ENCODE results near the gene OXNAD1.
"Not testable (repeated sequence)": the region's sequence is repeated elsewhere in the genome, so short reads cannot be mapped to it uniquely, and the experiment has no call there.

OXNAD1 gene

GRCh38 chr3:16304061-16305010 is 39.3 kb downstream of the OXNAD1 start:
- DNase-seq (ENCODE audit: low read depth in 2 of 2), result no peak

DNA sequence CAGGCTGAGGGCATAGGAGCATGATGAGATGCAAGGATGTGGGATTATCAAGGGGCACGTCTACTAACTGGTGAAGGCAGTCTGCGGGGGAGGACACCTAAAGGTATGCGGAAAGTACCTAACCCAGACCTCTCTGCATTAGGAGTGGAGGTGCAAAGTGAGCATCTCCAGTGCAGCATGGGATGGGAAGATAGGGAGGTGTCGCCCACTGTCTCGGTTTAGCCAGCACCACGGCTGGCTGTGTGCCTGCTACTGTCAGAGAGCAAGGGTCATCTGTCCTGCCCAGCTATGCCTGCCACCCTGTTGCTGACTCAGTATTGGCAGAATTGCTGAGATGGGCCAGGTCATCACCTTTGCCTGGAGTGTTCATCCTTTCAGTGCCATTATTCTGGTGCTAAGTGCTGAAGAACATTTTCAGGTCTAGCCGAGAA is 40.1 kb downstream of the OXNAD1 start:
- no peak for DNase-seq (ENCODE audit: low read depth in 2 of 2)

DNA sequence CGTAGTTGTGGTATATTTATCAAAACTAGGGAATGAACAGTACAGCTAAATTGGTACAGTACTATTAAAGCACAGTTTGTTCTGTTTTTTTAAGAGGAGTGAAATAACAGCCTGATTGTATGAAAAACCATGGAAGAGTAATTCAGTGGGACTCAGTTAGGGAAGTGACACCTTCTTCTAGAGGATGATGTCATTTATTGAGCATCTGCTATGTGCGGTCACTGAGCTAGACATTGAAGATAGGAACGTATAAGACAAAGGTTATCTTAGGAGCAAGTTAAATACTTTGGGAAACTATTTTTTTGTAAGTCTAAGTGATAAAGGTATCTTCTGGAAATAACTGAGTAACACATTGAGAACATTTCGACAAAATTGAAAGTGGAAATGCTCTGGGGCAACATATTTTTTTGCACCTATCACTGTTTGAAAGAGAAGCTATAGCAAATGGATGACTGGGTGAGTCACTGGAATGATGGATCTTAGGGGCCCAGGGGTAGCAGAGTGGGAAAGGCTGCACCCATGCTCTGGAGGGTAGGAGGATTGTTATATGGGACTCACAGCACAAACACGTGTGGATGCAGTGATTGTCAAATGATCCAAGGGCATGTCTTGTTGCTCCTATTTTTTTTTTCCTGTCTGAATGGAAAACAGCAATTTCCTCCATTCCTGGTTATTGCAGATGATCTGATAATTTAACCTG is 43.0 kb downstream of the OXNAD1 start:
- DNase-seq (ENCODE audit: low read depth in 2 of 2), result no peak

DNA sequence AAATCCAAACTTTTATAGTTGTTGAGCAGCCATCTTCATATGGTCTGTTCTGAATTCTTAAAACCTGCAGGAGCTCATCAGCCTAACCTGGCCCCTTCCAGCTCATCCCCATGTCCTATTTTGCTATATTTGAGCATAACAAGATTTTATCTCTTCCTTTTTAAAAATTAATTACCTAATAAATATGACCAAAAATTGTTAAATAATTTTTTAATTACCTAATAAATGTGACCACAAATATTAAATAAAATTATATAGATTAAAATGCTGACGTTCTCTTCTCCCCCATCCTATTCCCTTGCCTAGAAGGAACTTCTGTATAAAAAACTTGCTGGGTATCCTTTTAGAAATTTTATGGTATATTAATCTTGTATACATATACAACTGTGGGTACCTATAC is 43.7 kb downstream of the OXNAD1 start:
- no peak for DNase-seq (ENCODE audit: low read depth in 2 of 2)

DNA sequence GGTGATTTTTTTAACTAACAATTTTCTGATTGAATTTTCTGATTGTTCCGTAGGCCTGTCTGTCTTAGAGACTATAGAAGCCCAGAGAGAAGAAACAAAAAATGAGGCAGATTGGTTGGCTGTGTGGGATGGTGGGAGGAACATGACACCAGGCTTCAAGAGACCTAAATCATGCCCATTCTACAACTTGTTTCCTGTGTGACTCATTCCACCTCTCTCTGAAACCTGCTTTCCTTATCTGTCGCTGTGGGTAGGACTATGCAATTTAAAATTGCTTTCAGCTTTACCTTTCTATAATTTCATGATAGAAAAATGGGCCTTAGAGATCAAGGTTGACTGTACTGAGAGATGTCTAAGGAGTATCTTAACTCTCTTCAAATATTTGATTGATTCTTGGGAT is 44.5 kb downstream of the OXNAD1 start:
- DNase-seq (ENCODE audit: low read depth in 2 of 2), result no peak

DNA sequence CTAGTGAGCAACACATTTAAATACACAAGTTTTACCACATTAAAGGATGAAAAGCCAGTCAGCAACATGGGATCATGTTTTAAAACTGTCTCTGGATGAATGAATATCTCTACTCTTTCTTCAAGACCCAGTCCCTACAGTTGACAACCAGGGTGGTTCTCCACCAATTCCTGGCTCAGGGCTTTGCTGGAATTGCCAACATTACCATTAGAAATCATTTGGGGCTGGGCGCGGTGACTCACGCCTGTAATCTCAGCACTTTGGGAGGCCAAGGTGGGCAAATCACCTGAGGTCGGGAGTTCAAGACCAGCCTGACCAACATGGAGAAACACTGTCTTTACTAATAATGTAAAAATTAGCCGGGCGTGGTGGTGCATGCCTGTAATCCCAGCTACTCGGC is 45.5 kb downstream of the OXNAD1 start:
- not testable (repeated sequence) for DNase-seq (ENCODE audit: low read depth in 2 of 2)

DNA sequence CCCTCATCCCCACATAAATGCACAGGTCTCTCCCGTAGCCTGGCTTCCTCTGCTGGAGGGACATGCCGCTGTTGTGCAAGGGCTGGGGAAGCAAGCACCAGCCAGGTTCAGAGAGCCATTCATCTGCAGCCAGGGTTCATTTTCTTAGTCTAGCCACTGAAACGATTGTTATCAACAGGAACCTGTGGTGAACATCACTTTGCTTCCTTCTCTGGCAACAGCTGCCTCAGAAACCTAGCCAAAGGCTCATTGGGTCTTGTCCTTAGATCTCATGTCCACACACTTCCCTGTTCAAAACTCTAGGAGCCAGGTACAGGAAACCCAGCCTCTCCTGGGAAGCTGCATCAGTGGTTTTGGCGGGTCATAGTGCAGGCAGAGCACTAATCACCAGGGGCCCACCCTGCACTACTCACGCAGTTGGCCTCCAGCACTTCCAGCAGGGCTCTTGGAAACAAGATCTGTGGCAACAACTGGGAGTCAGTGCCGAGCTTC is 47.0 kb downstream of the OXNAD1 start:
- DNase-seq (ENCODE audit: low read depth in 2 of 2), result no peak

DNA sequence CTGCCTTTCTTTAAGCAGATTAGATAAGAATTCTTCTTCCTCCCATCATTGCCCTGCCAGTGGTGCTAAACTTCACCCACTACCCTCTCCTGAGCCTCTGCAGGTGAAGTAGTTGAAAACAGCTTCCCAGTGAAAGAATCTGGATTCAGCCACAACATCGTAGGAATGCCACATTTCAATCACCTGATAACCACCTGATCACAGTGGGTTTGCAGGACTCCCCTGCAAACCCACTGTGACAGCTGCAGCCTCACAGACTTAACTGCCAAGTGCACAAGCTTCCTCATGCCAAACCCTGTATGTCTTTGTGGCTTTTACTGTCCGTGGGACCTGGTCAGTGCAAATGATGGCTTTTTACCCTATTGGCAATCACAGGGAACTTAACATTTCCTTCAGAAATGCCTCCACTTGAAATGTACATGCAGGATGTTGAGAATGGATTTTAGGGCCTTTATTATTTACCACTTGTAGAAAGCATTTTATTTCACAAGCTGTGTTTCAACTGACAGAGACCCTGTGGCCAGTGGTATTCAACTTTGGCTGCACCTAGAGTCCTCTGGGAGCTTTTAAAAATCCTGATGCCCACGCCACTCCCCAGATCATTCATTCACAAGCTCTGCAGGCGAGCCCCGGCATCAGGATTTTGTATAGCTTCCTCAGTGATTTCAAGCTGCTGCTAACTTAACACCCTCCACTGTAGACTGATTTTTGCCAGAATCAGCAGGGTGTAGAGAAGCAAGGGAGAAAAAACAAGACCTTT is 49.1 kb downstream of the OXNAD1 start:
- DNase-seq (ENCODE audit: low read depth in 2 of 2), result no peak

DNA sequence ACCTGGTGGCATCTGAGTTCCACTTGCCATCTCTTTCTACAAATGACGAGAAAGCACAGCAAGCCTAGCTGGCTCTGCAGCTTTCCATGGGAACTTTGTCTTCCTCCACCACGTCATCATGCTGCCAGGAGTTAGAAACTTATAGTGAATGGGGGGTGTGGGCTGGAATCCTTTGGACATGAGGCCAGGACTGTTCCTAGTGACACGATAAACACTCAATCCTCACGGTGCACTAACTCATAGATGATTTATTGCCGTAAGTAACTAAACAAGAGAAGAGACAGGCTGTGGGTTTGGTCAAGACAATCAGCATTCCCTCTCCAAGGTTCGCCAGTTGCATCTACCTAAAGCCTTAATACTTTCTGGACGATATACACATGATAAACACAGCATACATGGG is 50.6 kb downstream of the OXNAD1 start:
- no peak for DNase-seq (ENCODE audit: low read depth in 2 of 2)

DNA sequence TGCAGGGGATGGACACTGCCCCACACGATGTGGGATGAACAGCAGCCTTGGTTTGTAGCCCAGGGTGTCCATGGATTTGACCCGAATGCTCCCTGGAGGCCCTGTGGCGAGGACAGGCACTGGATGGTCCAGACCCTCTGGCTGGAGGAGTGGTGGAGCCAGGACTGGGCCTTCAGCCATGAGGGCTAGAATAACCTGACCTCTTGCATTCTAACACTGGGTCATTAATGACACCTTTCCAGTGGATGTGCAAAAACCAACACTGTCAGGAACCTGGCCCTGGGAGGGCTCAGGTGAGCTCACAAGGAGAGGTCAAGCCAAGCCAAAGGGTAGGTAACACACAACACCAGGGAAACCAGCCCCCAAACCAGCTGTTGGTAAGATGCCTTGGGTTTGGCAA is 51.4 kb downstream of the OXNAD1 start:
- DNase-seq (ENCODE audit: low read depth in 2 of 2), result no peak

DNA sequence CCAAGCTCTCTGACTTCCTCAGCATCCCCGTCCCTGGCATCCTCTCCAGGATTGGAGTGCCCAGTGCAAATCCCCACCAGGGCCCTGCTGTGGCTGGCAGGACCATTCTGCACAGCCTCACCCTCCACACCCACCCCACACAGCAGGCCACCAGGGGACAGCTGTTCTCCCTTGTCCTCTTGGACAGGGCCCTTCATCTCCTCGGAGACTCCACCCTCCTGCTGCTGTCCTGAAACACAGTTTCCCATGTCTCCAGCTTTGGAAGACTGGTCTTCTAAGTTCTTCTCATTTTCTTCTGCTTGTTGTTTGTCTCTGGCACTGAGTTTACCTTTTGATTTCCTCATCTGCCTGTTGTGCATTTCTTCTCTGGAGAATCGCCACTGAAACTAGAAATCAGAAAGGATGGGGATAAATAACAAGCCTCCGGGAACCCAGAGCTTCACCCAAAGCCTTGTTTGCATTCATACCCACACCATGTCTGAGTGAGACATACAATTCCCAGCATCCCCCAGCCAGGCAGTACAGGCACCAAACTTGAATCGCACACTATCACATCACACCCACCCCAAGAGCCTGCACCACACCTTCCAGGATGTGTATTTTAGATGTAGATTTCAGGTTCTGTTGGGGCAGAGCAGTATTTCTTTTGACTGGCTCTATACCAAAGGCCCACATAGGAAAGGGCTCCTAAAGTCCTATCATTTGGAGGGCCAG is 52.0 kb downstream of the OXNAD1 start:
- no peak for DNase-seq (ENCODE audit: low read depth in 2 of 2)

GRCh38 chr3:16317561-16317945 is 52.5 kb downstream of the OXNAD1 start:
- no peak for DNase-seq (ENCODE audit: low read depth in 2 of 2)

- peak; percentile 43 to 47 for DNase-seq (ENCODE audit: low read depth in 2 of 2)
These were observed 53.2 kb downstream of the OXNAD1 start for GRCh38 chr3:16318176-16318575.

DNA sequence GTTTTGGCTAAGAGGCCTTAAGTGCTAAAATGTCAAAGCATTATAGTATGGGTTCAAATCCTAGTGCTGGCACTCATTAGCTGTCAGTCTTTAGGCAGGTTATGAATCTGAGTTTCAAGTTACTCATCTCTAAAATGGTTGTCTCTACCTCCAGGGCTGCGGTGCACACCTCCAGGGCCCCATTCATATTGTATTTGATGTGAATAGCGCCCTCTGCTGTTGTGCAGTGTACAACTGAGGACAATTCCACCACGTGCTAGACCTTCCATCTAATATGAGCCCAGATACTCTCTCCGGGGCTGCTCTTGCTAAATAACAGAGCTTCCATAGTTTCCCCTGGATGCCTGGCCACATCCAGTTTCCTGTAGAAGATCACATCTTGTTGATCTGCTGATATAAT is 54.3 kb downstream of the OXNAD1 start:
- DNase-seq (ENCODE audit: low read depth in 2 of 2), result no peak

DNA sequence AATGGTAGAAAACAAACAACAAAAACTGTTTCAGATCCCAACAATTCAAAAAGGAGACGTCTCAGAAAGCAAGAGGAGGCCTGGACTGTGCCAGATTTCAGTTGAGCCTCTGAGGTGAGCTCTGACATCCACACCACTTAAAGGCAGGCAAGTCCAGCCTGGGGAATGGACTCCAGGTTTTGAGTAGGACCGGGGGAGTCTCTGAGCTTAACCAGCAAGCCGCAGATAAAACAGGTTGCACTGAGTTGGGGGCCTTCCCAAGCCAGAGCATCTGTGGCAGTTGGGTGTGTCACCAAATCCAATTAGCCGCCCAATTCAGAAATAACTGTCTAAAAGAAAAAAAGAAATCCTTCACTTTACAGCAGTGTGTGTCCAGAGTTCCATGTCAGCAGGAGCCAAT is 54.7 kb downstream of the OXNAD1 start:
- no peak for DNase-seq (ENCODE audit: low read depth in 2 of 2)

GRCh38 chr3:16320711-16321110 is 55.7 kb downstream of the OXNAD1 start:
- no peak for DNase-seq (ENCODE audit: low read depth in 2 of 2)

GRCh38 chr3:16322189-16322588 is 57.2 kb downstream of the OXNAD1 start:
- no peak for DNase-seq (ENCODE audit: low read depth in 2 of 2)

DNA sequence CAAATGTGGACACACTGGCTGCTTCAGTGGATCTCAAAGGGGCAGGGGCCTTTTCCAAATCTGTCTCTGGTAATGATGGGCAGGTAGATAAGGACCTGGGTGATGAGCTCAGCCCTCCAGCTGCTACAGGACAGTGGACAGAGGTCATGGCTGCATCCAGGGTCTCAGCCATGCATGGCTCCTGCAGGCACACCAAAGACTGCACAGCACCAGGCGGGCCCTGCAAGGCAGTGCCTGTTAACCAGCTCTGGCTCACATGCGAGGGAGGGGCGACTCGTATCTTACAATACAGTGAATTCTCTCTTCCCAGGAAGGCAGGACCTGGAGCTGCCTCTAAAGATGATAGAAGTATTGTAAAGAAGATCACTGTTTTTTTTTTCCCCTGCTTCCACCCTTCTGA is 58.7 kb downstream of the OXNAD1 start:
- DNase-seq (ENCODE audit: low read depth in 2 of 2), result no peak

GRCh38 chr3:16325850-16326249 is 60.8 kb downstream of the OXNAD1 start:
- DNase-seq (ENCODE audit: low read depth in 2 of 2), result no peak

DNA sequence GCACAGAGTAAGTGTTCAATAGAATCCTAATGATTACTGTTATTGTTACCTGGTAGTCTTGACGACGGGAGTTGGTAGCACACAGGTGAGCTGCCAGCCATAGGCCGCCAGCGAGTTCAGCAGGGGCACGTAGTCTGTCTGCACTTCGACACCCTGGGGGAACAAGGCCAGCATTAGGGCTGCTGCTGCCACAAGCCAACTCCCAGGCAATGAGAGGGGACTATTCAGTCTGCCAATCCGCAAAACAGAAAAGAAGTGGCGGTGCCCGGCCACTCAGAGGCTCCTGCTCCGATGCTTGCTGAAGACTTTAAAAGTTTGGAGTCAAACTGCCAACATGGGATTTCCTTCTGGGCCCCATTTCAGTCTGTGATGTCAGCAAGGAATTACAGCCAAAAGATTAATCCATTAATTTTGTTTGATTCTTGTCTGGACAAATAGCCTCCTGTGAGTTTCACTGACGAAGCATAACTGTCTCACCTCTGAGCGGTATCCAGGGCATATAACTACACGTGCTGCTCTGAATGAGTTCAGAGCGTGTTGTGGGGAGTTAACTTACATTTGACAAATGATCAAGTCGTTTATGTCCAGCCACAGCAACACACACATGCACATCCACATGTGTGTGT is 61.8 kb downstream of the OXNAD1 start:
- no peak for DNase-seq (ENCODE audit: low read depth in 2 of 2)

DNA sequence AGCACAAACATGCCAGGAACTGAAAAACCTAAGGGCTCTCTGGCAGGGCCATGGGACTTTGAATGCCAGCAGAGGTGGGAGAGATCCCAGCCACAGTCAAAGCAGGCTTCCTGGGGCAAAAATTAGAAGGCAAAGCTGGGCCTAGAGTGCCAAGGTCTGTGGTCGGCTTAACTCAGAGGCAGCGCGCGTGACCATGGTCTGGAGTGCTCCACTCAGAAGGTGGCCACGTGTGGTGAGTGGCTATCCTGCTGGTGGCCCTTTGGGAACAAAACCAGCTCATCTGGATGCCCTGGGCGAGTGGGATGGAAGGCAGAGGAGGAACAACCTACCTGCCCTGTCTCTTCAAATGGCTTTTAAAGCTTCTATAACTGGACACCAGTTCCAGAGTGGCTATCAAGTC is 63.1 kb downstream of the OXNAD1 start:
- DNase-seq (ENCODE audit: low read depth in 2 of 2), result no peak

All from fibroblast of skin of left biceps (primary cell).